ENCODE data around the gene NCF2.

Gene NCF2

DNA sequence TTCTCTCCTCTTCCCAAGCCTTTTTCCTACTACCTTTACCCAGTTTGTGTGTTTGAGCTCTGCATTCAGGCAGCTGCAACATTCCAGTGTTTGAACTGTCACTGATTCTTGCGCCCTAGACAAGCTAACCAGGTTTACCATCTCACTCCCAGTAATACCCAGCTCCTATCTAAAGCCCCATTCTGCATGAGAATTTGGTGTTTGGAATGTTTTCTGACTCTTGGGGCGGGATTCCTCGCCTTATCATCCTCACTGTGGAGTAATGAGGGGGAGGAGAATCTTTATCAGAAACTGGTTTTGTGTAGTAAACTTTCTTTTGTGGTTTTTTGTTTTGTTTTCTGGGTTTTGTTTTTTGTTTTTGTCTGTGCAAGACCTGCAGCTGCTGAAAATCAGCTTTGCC lies 36.5 kb downstream of the NCF2 start:
- H3K4me3 ChIP-seq (ENCODE audit: low read depth, low read length): no peak overlapping the region
- TF ChIP-seq CTCF (conservative IDR thresholded peaks at IDR 0.05; ENCODE audit: low read depth, low read length): no peak
- no peak for DNase-seq (ENCODE audit: low read depth)

DNA sequence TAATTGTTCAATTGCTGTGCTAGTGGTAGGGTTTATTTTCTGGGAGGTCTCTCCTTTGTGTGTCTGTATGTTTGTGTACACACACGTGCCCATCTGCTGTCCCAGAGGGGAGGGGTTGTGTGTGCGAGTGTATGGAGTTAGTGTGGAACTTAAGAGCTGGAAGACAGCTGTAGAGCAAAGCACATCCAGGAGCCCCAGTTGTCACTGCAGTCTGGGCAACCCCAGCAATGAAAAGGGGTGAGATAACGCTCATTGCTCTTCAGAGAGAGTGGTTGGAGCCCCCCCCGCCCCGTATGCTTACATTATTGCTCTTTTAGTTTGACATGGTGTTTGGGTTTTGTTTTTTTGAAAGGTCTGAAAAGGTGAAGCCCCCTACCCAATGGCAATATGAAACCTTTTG lies 36.9 kb downstream of the NCF2 start:
- no peak for TF ChIP-seq CTCF (conservative IDR thresholded peaks at IDR 0.05; ENCODE audit: low read depth, low read length)
- no peak overlapping the region for H3K4me3 ChIP-seq (ENCODE audit: low read depth, low read length)
- no peak for DNase-seq (ENCODE audit: low read depth)

DNA sequence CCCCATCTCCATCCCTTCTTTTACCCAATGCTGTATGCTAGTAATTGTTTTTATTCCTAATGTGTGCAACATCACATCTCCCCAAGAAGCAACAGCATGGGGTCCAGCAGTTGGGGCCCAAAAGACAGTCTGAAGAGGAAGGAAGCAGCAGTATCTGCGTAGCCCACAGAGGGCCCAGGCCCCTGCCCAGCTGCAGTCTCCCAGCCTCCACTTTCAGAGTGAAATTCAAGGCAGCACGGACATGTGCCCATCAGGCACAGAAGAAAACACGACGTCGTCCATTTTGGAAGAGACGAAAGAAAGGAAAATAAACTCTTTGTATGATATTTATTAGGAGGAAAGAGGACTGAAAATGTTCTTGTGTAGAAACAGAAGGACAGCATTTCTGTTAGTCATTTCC lies 37.4 kb downstream of the NCF2 start:
- no peak for TF ChIP-seq CTCF (conservative IDR thresholded peaks at IDR 0.05; ENCODE audit: low read depth, low read length)
- H3K4me3 ChIP-seq (ENCODE audit: low read depth, low read length): no peak overlapping the region
- DNase-seq (ENCODE audit: low read depth): no peak

DNA sequence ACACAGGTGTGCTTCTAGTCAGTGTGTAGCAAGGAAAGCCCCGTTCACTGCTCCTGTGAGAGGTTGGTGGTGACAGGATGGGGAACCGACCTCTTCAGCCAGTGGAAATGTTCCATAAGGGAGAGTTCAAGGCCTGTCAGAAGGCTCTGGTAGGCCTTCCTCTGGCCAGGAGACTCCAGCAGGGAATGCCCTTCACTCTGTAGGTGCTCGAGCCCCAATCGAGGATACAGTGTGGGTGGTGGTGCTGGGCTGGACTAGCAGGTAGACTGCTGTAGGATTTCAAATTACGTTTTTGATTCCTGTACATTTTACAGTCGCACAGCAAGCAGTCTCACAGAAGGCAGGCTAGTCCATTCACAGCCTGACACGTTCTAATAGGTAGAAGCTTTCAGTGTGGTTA lies 37.8 kb downstream of the NCF2 start:
- DNase-seq (ENCODE audit: low read depth): no peak
- no peak for TF ChIP-seq CTCF (conservative IDR thresholded peaks at IDR 0.05; ENCODE audit: low read depth, low read length)
- H3K4me3 ChIP-seq (ENCODE audit: low read depth, low read length): no peak overlapping the region

DNA sequence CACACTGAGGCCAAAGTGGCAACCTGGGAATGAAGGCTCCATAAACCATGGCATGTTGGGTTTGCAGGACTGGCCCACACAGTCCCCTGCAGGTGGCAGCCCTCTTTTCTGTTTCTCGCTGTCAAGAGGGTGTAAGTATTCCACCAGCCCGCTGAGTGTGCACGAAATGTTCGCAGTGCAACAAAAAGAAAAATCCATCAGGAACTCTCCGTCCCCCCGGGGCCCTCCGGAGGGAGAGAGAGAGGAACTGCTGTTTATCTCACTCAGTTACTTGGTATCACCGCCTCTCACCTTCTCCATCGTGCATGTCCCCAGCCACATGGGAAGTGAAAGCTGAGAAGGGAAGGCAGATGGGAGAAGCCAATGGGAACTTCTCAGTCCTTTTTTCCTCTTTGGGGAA lies 38.3 kb downstream of the NCF2 start:
- no peak for TF ChIP-seq CTCF (conservative IDR thresholded peaks at IDR 0.05; ENCODE audit: low read depth, low read length)
- H3K4me3 ChIP-seq (ENCODE audit: low read depth, low read length): no peak overlapping the region
- no peak for DNase-seq (ENCODE audit: low read depth)

DNA sequence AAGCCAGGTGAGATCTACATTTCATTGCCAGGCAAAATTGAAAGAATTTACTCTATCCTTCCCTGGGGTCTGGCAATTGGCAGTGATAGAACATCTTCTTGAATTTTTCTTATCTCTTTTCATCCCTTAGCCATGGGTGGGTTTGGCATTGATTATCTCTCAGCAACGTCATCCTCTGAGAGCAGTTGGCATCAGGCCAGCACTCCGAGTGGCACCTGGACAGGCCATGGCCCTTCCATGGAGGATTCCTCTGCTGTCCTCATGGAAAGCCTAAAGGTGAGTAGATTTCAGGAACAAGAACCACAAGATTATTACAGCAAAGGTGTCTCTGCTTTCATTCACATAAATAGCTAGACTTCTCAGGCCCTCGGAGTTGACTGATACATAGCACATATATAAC lies 39.3 kb downstream of the NCF2 start:
- no peak overlapping the region for H3K4me3 ChIP-seq (ENCODE audit: low read depth, low read length)
- DNase-seq (ENCODE audit: low read depth): no peak
- no peak for TF ChIP-seq CTCF (conservative IDR thresholded peaks at IDR 0.05; ENCODE audit: low read depth, low read length)

DNA sequence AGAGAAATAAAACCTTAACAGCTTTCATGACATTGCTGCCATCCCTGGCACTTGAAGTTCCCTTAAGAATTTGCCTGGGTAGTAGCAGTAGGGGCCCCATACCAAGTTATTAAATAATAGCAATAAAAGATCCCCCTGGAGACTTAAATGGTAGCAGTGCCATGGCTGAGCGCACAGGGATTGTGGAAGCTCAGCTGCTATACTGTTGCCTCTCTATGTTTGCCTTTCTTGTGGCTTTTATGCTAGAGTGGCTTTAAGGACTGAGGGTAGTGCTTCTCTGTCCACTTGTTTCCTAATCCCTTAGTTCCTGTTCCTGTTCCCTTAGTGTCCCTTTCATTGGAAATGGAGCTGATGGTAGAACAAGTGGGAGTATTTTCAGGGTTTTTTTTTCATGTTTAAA lies 42.1 kb downstream of the NCF2 start:
- no peak for DNase-seq (ENCODE audit: low read depth)
- no peak for TF ChIP-seq CTCF (conservative IDR thresholded peaks at IDR 0.05; ENCODE audit: low read depth, low read length)
- no peak overlapping the region for H3K4me3 ChIP-seq (ENCODE audit: low read depth, low read length)
